Spleen (tissue), 7 donors: ENCODE measurements around the gene ZIC5.

ENCODE experiments used
- POLR2A ChIP-seq, 3 donors: fragments of 450-650 bp; IDR thresholded peaks; one replicate each; pipeline ENCODE4 v1.5.1; 2017; ENCODE audit warnings: antibody characterized with exemption in 3 of 3, mild to moderate bottlenecking in 1 of 3
- TF ChIP-seq, protein P1 (sequence below), 11 experiments: fragments of 200-600 bp in 7 of 11; fragments of 450-650 bp in 4 of 11; sonication (generic) in 4 of 11; IDR thresholded peaks in 8 of 11; conservative IDR thresholded peaks in 3 of 11; 1 replicate in 7 of 11; 2 replicates in 4 of 11; pipeline versions ENCODE4 v1.4.0 to v1.8.0; 2016 to 2021; ENCODE audit warnings: antibody characterized with exemption in 11 of 11, inconsistent platforms in 4 of 11, mild to moderate bottlenecking in 1 of 11
- donor health status: DM: no; HTN: no; CAD: no; lungs with moderate emphysema.
- donor health status: DM: no; HTN: no; CAD: no.
- donor health status: DM: no; HTN: no; CAD: no.

DNA sequence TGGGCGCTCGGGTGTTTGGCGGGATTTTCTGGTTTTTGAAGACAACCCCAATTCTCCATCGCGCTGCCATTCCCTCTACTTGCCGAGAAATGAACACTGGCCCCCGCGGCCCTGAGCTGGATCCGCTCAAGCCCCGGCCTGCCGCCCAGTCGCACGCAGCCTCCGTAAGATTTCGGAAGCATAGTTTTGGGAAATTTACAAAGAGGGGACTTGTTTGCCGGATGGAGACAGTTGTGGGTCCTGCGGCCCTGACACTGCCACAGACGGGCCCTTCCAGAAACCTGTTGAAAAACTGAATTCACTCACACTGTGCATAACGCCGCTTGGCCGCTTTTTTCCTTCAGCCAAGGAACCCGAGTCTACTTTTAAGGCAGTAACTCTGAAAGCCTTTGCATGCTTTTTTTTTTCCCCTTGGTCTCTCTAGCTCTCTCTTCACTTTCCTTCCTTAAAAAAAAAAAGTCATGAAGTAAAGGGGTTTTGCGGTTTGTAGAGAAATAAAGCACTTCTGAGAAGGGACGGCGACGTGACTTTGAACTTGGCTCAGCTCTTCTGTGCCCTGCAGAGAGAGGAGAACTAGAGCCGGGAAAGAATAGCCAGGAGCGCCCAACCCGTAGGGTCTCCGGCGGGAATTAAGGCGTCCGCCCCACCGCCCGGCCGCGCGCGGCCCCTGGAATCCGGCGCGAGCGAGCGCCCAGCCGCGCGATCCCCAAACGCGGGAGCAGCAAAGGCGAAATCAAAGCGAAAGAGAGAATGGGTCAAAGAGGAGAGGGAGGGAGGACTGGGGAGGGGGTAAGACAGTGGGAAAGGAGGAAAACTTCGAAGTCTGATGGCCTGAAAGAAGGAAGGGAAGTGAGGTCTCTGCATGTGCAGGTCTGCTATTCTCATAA lies 6.6 kb upstream of the ZIC5 start:
- TF ChIP-seq, protein P1, sequence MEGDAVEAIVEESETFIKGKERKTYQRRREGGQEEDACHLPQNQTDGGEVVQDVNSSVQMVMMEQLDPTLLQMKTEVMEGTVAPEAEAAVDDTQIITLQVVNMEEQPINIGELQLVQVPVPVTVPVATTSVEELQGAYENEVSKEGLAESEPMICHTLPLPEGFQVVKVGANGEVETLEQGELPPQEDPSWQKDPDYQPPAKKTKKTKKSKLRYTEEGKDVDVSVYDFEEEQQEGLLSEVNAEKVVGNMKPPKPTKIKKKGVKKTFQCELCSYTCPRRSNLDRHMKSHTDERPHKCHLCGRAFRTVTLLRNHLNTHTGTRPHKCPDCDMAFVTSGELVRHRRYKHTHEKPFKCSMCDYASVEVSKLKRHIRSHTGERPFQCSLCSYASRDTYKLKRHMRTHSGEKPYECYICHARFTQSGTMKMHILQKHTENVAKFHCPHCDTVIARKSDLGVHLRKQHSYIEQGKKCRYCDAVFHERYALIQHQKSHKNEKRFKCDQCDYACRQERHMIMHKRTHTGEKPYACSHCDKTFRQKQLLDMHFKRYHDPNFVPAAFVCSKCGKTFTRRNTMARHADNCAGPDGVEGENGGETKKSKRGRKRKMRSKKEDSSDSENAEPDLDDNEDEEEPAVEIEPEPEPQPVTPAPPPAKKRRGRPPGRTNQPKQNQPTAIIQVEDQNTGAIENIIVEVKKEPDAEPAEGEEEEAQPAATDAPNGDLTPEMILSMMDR (IDR thresholded peaks at IDR 0.05 in 8 of 11, conservative IDR thresholded peaks at IDR 0.05 in 3 of 11): no peak
- TF ChIP-seq POLR2A (IDR thresholded peaks at IDR 0.05): no peak
